Measurements from ENCODE around the gene C2CD5.

The C2CD5 gene

GRCh38 chr12:22529281-22530060, 14.9 kb downstream of the C2CD5 start:
- H3K4me3 ChIP-seq (ENCODE audit: low read length): no peak overlapping the region
- TF ChIP-seq, protein P1, sequence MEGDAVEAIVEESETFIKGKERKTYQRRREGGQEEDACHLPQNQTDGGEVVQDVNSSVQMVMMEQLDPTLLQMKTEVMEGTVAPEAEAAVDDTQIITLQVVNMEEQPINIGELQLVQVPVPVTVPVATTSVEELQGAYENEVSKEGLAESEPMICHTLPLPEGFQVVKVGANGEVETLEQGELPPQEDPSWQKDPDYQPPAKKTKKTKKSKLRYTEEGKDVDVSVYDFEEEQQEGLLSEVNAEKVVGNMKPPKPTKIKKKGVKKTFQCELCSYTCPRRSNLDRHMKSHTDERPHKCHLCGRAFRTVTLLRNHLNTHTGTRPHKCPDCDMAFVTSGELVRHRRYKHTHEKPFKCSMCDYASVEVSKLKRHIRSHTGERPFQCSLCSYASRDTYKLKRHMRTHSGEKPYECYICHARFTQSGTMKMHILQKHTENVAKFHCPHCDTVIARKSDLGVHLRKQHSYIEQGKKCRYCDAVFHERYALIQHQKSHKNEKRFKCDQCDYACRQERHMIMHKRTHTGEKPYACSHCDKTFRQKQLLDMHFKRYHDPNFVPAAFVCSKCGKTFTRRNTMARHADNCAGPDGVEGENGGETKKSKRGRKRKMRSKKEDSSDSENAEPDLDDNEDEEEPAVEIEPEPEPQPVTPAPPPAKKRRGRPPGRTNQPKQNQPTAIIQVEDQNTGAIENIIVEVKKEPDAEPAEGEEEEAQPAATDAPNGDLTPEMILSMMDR (IDR thresholded peaks at IDR 0.05; ENCODE audit: insufficient read depth, low read depth, low read length, missing control alignments): peak; percentile 45
- DNase-seq (ENCODE audit: low read depth): peak; percentile 59

DNA sequence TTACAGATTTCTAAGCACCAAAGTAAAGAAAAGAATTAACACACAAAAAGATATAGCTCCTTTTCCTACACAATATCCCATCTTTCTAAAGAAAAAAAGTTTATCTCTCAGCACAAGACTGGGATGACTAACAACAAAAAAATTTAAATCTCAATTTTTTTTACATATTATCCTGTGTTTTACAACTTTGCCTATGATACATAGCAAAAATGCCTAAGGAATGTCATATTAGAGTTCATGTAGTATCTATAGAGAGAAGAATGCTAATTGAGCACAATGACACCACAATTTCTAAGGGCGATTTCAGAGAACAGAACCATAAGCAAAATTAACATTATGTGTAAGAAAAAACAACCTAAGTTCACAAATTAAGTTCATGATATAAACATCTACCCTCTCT, 16.3 kb downstream of the C2CD5 start:
- TF ChIP-seq, protein P1 (IDR thresholded peaks at IDR 0.05; ENCODE audit: insufficient read depth, low read depth, low read length, missing control alignments): no peak
- H3K4me3 ChIP-seq (ENCODE audit: low read length): no peak overlapping the region
- DNase-seq (ENCODE audit: low read depth): no peak

DNA sequence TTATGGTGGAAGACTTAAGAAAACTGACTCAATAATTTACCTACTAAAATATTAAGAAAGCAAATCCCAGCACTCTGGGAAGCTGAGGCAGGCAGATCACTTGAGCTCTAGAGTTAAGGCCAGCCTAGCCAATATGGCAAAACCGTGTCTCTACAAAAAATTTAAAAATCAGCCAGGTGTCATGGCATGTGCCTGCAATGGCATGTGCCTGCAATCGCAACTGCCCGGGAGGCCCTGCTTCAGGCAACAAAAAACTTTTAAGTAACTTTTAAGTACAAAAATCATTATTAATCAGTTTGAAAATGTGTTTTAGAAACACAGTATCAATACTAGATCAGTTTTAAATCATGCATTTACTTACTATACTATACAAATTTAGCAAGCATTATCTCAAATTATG, 17.5 kb downstream of the C2CD5 start:
- TF ChIP-seq, protein P1 (IDR thresholded peaks at IDR 0.05; ENCODE audit: insufficient read depth, low read depth, low read length, missing control alignments): no peak
- DNase-seq (ENCODE audit: low read depth): no peak
- H3K4me3 ChIP-seq (ENCODE audit: low read length): no peak overlapping the region

DNA sequence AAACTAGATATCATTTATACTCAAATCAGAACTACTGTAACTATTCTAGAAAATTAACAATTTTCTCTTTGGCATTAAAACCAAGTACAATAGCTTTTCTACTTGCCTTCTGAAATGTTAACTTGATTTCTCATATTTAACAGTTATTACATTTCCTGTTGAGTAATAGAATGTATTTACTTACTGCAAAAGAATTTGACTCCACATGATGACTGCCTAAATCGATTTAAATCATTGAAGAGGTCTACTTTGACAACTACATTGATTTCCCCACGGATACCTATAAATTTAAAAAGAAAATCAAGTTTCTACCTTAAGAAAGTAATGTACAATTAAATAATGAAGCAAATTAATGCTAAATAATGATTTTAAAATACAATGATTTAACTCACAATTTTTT, 18.9 kb downstream of the C2CD5 start:
- TF ChIP-seq, protein P1 (IDR thresholded peaks at IDR 0.05; ENCODE audit: insufficient read depth, low read depth, low read length, missing control alignments): no peak
- DNase-seq (ENCODE audit: low read depth): peak; percentile 17
- H3K4me3 ChIP-seq (ENCODE audit: low read length): no peak overlapping the region

GRCh38 chr12:22518998-22519397, 25.3 kb downstream of the C2CD5 start:
- no peak for DNase-seq (ENCODE audit: low read depth)
- TF ChIP-seq, protein P1 (IDR thresholded peaks at IDR 0.05; ENCODE audit: insufficient read depth, low read depth, low read length, missing control alignments): no peak
- no peak overlapping the region for H3K4me3 ChIP-seq (ENCODE audit: low read length)

GRCh38 chr12:22518060-22518719, 26.2 kb downstream of the C2CD5 start:
- DNase-seq (ENCODE audit: low read depth): peak; percentile 90

More at GRCh38 chr12:22518060-22518719, 26.2 kb downstream of the C2CD5 start:
- TF ChIP-seq, protein P1 (IDR thresholded peaks at IDR 0.05; ENCODE audit: insufficient read depth, low read depth, low read length, missing control alignments): no peak
- H3K4me3 ChIP-seq (ENCODE audit: low read length): no peak overlapping the region

All from epithelial cell of esophagus (primary cell).